SH-SY5Y (cell line): Measurements from ENCODE around the gene RAB35.

Experiments
- GATA2 ChIP-seq: IDR thresholded peaks from 2 replicates; pipeline ENCODE4 v1.6.1; 2011; ENCODE audit warnings: mild to moderate bottlenecking, low read depth, low read length
- GATA3 ChIP-seq: IDR thresholded peaks from 2 replicates; pipeline ENCODE4 v1.6.1; 2011; ENCODE audit warnings: low read depth, mild to moderate bottlenecking, low read length, moderate library complexity

GRCh38 chr12:120093336-120093591 is 23.3 kb downstream of the RAB35 start:
- TF ChIP-seq GATA2 (no peak), GATA3 (no peak)
